Raji (cell line): ENCODE results near the gene BZW2.

Experiments used
- POLR2A ChIP-seq: IDR thresholded peaks from 2 replicates; pipeline ENCODE4 v1.6.1; 2011; ENCODE audit warnings: low read depth, low read length, control low read depth; ENCODE audit not compliant: insufficient read depth

BZW2 gene

GRCh38 chr7:16743236-16743635 lies 97.3 kb downstream of the BZW2 start:
- TF ChIP-seq POLR2A: no peak

- no peak for TF ChIP-seq POLR2A
Observed at GRCh38 chr7:16744518-16745250, 98.7 kb downstream of the BZW2 start.

GRCh38 chr7:16745645-16746044 lies 99.7 kb downstream of the BZW2 start:
- TF ChIP-seq POLR2A: no peak

- TF ChIP-seq POLR2A: no peak
Observed at GRCh38 chr7:16747102-16747501, 101.1 kb downstream of the BZW2 start.

- TF ChIP-seq POLR2A: no peak
Observed at GRCh38 chr7:16753102-16753931, 107.3 kb downstream of the BZW2 start, which contains the start of gene TSPAN13. Gene TSPAN13, plus strand, starts transcription at chr7:16753755. Its CDS starts 213 bp downstream, at chr7:16753968.

GRCh38 chr7:16753932-16754855 lies 108.2 kb downstream of the BZW2 start:
- TF ChIP-seq POLR2A: no peak

GRCh38 chr7:16754856-16755317 lies 108.9 kb downstream of the BZW2 start:
- TF ChIP-seq POLR2A: no peak

- TF ChIP-seq POLR2A: no peak
Observed at GRCh38 chr7:16755397-16755796, 109.4 kb downstream of the BZW2 start.
